ENCODE results near the gene MYO1H.

GRCh38 chr12:109394891-109395290, 47.2 kb downstream of the MYO1H start:
- no peak for TF ChIP-seq FOXA1 (IDR thresholded peaks at IDR 0.05)
- TF ChIP-seq FOXA1 (CRISPR knock-in tag; IDR thresholded peaks at IDR 0.05), result no peak
- TF ChIP-seq YY1 (IDR thresholded peaks at IDR 0.05; ENCODE audit: insufficient read depth, insufficient replicate concordance, low read depth, low read length), result no peak
- no peak for TF ChIP-seq CREM (IDR thresholded peaks at IDR 0.05)
- TF ChIP-seq CREM (CRISPR knock-in tag; IDR thresholded peaks at IDR 0.05), result no peak
- no peak for TF ChIP-seq MBD4 (IDR thresholded peaks at IDR 0.05; ENCODE audit: borderline replicate concordance, low read length)
- TF ChIP-seq STAT5B (CRISPR knock-in tag; IDR thresholded peaks at IDR 0.05), result no peak
- TF ChIP-seq SIN3A (IDR thresholded peaks at IDR 0.05; ENCODE audit: borderline replicate concordance, low read depth, low read length), result no peak
- TF ChIP-seq CTCF (CRISPR knock-in tag; IDR thresholded peaks at IDR 0.05), result no peak
- TF ChIP-seq ARID5B (CRISPR knock-in tag; IDR thresholded peaks at IDR 0.05), result no peak

Measured in HepG2 (cell line).